NCI-H345 (cell line): Measurements from ENCODE around the gene AZIN2.
A peak's percentile ranks its signal among the peaks of the same experiment; 100 is the strongest.
"Not testable (repeated sequence)": the region's sequence is repeated elsewhere in the genome, so short reads cannot be mapped to it uniquely, and the experiment has no call there.

ENCODE experiments used
- DNase-seq: peaks from one replicate; lab custom pipeline; 2025; lab: John Stamatoyannopoulos, UW

AZIN2 gene

GRCh38 chr1:33094971-33095604, 14.1 kb downstream of the AZIN2 start:
- peak; percentile 52 for DNase-seq

- no peak for DNase-seq
Measured at GRCh38 chr1:33096363-33097005, 15.5 kb downstream of the AZIN2 start.

GRCh38 chr1:33097137-33097611, 16.2 kb downstream of the AZIN2 start:
- DNase-seq: no peak

- no peak for DNase-seq
Measured at GRCh38 chr1:33097762-33098161, 16.8 kb downstream of the AZIN2 start.

DNA sequence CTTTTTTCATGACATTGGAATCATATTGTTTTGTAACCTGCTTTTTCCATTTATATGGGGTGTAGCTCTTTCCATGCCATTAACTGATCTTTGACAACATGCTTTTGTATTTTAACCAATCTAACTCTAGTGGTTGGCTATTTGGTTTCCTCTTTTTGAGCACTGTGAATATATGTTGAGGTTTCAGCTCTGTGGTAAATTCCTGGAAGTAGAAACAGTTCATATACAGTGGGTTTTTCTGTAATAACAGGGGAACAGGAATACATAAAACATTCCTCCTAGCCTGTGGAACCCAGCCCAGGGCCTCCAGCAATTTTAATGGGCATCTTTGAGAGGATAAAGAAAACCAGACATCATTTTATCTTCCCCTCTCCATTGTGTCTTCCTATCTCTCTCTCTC, 17.4 kb downstream of the AZIN2 start:
- no peak for DNase-seq

GRCh38 chr1:33099290-33100118, 18.6 kb downstream of the AZIN2 start:
- DNase-seq: no peak

DNA sequence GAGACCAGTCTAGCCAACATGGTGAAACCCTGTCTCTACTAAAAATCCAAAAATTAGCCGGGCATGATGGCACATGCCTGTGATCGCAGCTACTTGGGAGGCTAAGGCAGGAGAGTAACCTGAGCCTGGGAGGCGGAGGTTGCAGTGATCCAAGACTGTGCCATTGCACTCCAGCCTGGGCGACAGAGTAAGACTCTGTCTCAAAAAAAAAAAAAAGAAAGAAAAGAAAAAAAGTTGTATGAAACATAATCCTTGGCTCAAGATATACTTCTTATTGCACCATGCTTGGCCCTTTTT, 19.1 kb downstream of the AZIN2 start:
- not testable (repeated sequence) for DNase-seq

DNA sequence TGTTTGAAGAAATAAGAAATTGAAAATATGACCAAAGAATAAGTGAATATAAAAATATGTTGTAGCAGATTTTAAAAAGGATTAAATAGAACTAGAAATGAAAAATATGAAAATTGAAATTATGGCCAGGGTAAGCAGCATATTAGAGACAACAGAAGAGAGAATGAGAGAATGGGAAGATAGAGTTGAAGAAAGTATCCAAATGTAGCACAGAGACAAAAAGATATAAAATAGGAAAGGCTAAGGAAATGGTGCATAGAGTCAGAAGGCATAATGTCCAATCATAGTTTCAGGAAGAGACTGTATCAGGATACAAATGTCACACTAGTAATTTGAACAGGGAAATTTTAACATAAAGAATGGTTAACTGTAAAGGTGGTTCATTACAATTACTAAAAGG, 29.5 kb downstream of the AZIN2 start:
- DNase-seq: no peak

- no peak for DNase-seq
Measured at GRCh38 chr1:33111965-33112364, 31.0 kb downstream of the AZIN2 start.

DNA sequence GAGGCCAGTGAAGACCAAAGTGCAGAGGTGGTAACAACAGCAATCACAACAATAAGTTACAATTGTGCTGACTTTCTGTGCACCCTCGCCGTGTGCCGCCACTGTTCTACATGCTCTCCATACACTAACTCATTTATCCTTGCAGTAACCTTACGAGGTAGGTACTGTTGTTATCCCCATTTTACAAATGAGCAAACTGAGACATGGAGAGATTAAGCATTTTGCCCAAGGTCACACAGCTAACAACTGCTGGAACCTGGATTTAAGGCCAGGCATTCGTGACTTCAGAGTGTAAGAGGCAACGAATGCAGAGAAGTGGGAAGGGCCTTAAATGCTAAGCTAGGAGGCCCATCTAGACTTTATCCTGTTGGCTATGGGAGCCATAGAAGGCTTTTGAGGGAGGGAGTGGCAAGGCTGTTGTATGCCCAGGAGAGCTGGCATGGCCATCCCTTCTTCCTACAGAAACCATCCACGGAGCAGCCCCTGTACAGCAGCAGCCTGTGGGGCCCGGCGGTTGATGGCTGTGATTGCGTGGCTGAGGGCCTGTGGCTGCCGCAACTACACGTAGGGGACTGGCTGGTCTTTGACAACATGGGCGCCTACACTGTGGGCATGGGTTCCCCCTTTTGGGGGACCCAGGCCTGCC, 36.6 kb downstream of the AZIN2 start:
- no peak for DNase-seq

DNA sequence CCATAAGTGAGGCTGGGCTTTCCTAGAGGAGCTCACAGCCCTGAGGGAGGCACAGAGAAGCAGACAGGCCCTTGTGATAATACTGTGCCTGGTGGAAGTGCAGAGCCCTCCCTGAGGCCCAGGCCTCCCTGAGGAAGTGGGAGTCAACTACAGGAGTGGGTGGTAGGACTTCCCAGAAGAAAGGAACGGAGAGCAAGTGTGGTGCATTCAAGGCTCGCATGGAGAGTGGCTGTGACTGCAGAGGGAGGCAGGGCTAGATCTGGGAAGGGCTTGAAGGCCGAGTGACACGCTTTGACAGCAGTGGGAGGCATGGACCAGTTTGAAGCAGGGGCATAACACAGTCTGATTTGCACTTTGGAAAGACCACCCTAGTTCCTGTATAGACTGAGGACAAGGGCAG, 37.3 kb downstream of the AZIN2 start:
- DNase-seq: no peak

DNA sequence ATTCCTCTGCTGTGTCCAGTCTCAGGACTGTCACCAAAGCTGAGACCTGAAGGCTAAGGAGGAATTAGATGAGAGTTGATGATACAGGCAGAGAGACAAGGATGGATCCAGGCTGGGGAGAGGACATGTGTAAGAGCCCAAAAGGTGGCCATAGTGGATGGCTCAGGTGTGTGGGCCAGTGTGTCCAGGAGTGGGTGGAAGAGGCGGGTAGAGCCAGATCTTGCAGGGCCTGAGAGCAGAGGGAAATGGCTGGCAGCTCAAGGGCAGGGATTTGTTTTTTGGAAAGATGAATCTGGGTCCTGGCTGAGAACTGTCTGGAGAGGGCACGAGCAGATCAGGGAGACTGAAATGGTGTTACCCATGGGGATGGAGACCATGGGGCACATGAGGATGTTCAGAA, 38.1 kb downstream of the AZIN2 start:
- DNase-seq: no peak

GRCh38 chr1:33119532-33120217, 38.7 kb downstream of the AZIN2 start:
- no peak for DNase-seq

DNA sequence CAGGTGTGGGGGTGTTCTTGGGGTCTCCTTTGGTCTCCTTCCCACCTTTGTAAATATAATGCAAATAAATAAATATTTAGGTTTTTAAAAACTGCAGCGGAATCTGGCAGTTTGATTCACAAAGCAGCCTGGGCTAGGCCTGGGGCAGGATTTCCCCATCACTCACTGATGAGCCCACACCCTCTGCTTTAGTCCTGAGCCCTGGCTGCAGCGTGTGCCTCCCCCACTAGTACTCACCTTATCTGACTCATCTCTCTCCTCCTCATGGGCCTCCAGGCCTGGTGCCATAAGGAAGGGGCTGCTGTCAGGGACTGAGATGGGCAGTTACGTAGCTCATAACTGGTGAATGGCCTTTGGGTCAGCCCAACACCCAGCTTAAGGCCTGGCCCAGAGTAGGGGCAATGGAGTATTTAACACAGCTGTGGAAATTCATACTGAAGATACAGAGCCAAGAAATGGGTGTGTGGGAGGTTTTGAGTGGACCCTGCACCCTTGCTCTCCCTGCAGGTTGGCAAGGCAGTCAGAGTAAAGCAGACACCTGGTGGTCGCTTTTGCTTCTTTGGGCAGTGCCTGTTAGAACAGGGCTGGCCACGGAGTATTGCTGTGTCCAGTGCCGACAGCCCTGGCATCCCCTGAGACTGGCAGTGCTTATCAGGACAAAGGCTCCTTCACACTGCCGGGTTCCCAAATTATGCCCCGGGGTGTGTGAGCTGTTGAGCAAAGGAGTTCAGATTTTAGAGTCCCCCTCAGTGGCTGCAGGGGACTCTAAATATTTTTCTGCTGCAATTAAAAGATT, 39.7 kb downstream of the AZIN2 start:
- DNase-seq: no peak

DNA sequence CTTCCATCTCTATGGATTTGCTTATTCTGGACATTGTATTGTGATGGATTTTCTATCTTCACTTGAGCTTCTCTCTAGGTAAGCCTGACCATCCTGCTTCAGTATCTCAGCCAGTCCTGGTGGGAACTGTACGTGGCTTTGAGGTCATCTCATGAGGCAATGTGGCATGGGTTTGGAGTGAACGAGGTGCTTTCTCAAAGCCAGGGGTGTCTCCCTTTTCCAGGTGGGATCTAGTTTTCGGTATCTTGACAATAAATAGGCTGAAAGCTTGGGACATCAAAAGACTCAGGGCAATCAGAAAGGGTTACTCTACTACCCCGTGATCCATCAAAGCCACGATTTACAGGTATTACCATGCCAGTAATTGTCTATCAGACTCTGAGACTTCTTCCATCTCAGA, 40.8 kb downstream of the AZIN2 start:
- DNase-seq: no peak

DNA sequence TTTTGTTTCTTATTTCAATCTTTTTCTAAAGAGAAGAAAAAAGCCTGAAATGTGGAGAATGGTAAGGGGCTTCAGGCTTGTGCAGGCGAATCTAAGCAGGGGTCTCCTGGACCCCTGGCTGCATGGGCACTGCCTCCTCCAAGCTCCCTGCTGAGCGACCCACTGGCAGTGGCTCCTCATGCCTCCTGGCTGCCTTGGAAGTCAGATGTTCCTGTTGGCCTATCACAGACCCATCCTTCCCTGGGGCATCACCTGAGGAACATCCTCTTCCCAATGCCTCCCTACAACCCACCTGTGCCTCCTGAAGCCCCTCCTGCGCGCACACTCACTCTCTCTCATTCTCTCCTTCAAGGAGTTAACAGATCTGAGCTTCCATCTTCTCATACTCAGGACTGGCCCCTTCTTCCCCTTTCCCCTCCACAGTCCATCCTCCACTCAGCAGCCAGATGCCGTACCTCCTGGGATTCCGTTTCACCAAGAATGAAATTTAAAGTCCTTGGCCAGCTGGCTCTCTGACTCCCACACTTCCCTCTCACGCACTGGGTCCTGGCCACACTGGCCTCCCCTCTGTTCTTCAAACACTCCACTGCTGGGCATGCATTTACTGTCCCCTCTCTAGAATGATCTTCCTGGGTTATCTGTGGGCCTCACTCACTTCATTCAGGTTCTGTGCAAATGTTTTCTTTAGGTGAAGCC, 41.7 kb downstream of the AZIN2 start:
- DNase-seq: no peak

- DNase-seq: no peak
Measured at GRCh38 chr1:33123266-33123665, 42.3 kb downstream of the AZIN2 start.

DNA sequence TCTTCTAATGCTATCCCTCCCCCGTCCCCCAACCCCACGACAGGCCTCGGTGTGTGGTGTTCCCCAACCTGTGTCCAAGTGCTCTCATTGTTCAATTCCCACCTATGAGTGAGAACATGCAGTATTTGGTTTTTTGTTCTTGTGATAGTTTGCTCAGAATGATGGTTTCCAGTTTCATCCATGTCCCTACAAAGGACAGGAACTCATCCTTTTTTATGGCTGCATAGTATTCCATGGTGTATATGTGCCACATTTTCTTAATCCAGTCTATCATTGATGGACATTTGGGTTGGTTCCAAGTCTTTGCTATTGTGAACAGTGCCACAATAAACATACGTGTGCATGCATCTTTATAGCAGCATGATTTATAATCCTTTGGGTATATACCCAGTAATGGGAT, 43.7 kb downstream of the AZIN2 start:
- DNase-seq: not testable (repeated sequence)

- no peak for DNase-seq
Measured at GRCh38 chr1:33126411-33127000, 45.6 kb downstream of the AZIN2 start.
